Neutrophil (primary cell): ENCODE measurements around the gene NRG3.

Source experiments
- H3K27ac ChIP-seq: fragments of 200-600 bp; sonication (generic); 2 replicates; pipeline ENCODE4 v1.5.1; 2016; ENCODE audit warnings: mild to moderate bottlenecking, moderate library complexity
- H3K27me3 ChIP-seq: fragments of 200-600 bp; sonication (generic); 2 replicates; pipeline ENCODE4 v1.6.0; 2016; ENCODE audit warnings: mild to moderate bottlenecking
- H3K36me3 ChIP-seq: fragments of 200-600 bp; sonication (generic); 2 replicates; pipeline ENCODE4 v1.5.1; 2017
- H3K4me1 ChIP-seq, 2 experiments: fragments of 200-600 bp in 1 of 2; sonication (generic) in 1 of 2; 1 replicate in 1 of 2; 2 replicates in 1 of 2; pipeline versions ENCODE4 v1.5.1 to v1.6.1; 2013 to 2016; ENCODE audit warnings: low read depth in 1 of 2, low read length in 1 of 2, mild to moderate bottlenecking in 1 of 2, moderate library complexity in 1 of 2; ENCODE audit not compliant: control insufficient read depth in 1 of 2, insufficient read depth in 1 of 2
- H3K4me3 ChIP-seq, 2 experiments: fragments of 200-600 bp in 1 of 2; sonication (generic) in 1 of 2; 1 replicate in 1 of 2; 2 replicates in 1 of 2; pipeline ENCODE4 v1.5.1; 2013 to 2016; ENCODE audit warnings: low read depth in 1 of 2, low read length in 1 of 2, mild to moderate bottlenecking in 1 of 2, moderate library complexity in 1 of 2
- H3K9me3 ChIP-seq: fragments of 200-600 bp; sonication (generic); 2 replicates; pipeline ENCODE4 v1.5.1; 2016
- CTCF ChIP-seq: fragments of 200-600 bp; sonication (generic); IDR thresholded peaks from 2 replicates; pipeline ENCODE4 v1.5.1; 2016; ENCODE audit warnings: antibody characterized with exemption

Gene NRG3

DNA sequence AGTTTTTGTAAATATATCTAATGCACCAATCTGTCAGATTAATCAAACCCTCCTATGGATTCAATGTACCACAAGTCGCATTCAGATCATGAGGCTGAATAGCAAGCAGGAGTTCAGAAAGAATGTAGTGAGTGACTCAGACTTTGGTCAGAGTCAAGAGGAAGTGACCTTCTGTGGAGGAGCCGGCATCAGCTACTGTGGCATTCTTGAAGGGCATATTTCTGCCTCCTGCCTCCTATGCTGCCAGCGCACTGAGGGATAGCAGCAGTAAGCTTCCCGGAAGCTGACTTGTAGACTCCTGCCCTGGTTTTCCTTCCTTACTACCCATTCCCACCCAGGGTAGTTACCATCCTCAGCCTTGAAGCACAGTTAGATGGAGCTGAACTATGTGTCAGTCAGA is 867.5 kb downstream of the NRG3 start:
- Histone ChIP-seq H3K27me3 (no peaks in the 10 kb centered on the region), H3K4me3 (no peak overlapping the region), H3K4me1 (no peaks in the 10 kb centered on the region), H3K27ac (no peak overlapping the region), H3K9me3 (no peaks in the 10 kb centered on the region), H3K36me3 (no peaks in the 10 kb centered on the region)
- no peak for TF ChIP-seq CTCF

- no peak overlapping the region for H3K4me3 ChIP-seq
- H3K4me1 ChIP-seq: no peaks in the 10 kb centered on the region
- no peak for TF ChIP-seq CTCF
- H3K27ac ChIP-seq: no peak overlapping the region
- no peaks in the 10 kb centered on the region for H3K9me3 ChIP-seq
- H3K36me3 ChIP-seq: no peaks in the 10 kb centered on the region
- H3K27me3 ChIP-seq: no peaks in the 10 kb centered on the region
Measured at GRCh38 chr10:82742898-82743297, 867.9 kb downstream of the NRG3 start.

DNA sequence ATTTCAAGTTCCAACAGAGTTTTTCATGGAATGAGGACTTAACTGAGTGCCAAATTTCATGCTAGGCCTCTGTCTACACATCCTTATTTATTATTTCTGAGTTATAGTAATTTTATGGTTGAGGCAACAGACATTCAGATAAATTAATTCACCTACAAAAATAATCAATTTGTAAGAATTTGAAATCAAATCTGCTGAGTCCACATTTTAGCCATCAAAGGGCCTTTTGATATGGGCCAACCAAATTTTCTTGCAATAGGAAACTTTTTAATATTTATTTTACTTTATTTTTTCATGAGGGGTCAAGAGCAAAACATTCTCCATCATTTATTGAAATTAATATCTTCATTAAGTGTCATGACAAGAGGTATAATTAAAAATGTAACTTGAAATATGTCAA is 875.5 kb downstream of the NRG3 start:
- no peak for TF ChIP-seq CTCF

GRCh38 chr10:82757397-82757796 is 882.4 kb downstream of the NRG3 start:
- Histone ChIP-seq H3K4me3 (no peak overlapping the region), H3K36me3 (no peaks in the 10 kb centered on the region), H3K4me1 (no peaks in the 10 kb centered on the region), H3K27ac (no peak overlapping the region), H3K27me3 (no peaks in the 10 kb centered on the region), H3K9me3 (no peaks in the 10 kb centered on the region)
- TF ChIP-seq CTCF: no peak

More for the DNA sequence above, 875.5 kb downstream of the NRG3 start:
- no peaks in the 10 kb centered on the region for H3K27me3 ChIP-seq
- no peak overlapping the region for H3K27ac ChIP-seq
- no peaks in the 10 kb centered on the region for H3K9me3 ChIP-seq
- H3K4me3 ChIP-seq: no peak overlapping the region
- no peaks in the 10 kb centered on the region for H3K4me1 ChIP-seq
- H3K36me3 ChIP-seq: no peaks in the 10 kb centered on the region

DNA sequence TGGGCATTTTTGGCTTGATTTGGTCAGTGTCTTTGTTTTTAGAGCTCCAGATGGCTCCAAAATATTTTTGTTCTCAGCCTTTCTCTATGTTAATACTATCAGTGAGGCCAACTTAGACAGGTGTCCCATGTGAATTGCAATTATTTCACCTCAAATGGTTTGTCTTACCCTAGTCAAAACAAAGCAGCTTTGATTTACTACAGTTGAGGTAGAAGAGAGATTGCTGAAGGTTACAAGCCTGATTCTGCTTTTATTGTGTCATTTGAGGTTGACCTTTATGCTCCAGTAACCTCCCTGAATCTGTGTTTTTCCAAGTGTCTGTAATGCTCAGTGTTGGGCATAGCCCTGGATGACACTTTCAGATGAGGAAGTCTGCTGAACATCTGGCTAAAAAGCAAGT is 882.9 kb downstream of the NRG3 start:
- TF ChIP-seq CTCF: no peak
- Histone ChIP-seq H3K4me1 (no peaks in the 10 kb centered on the region), H3K4me3 (no peak overlapping the region), H3K27me3 (no peaks in the 10 kb centered on the region), H3K27ac (no peak overlapping the region), H3K9me3 (no peaks in the 10 kb centered on the region), H3K36me3 (no peaks in the 10 kb centered on the region)

- Histone ChIP-seq H3K4me3 (no peak overlapping the region), H3K36me3 (no peaks in the 10 kb centered on the region), H3K27me3 (no peaks in the 10 kb centered on the region), H3K4me1 (no peaks in the 10 kb centered on the region), H3K27ac (no peak overlapping the region), H3K9me3 (no peaks in the 10 kb centered on the region)
- no peak for TF ChIP-seq CTCF
Measured at GRCh38 chr10:82759050-82759449, 884.1 kb downstream of the NRG3 start.
